ENCODE measurements around the gene ZCCHC17.

Gene ZCCHC17

DNA sequence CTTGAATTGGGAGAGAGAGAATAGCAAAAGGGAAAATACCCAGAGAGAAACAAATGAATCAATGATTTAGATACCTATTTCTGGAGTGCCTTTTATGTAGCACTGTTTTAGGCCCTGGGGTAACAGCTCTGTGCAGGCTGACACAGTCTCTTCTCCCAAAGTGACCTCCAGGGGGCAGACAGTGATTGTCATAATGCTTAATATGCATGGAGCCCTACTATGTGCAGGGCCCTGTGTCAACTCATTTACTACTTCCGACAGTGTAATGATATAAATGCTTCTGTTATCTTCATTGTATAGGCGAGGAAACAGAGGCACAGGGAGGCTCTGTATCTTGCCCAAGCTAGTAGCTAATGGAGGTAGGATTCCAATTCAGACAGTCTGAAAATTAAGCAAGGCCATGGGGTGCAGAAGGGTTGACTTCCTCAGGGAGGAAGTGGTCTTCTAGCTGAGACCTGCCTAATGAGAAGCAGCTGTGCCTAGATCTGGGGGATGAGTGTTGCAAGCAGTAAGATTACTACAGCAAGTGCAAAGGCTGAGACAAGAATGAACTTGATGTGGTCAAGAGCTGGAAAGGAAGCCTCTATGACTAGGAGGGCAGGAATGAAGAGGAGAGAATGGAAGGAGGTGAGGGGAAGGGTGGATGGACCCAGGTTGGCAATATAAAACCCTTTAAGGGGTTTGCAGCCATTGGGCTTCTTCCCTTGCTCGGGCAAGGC is 100.0 kb downstream of the ZCCHC17 start:
- DNase-seq, result no peak

DNA sequence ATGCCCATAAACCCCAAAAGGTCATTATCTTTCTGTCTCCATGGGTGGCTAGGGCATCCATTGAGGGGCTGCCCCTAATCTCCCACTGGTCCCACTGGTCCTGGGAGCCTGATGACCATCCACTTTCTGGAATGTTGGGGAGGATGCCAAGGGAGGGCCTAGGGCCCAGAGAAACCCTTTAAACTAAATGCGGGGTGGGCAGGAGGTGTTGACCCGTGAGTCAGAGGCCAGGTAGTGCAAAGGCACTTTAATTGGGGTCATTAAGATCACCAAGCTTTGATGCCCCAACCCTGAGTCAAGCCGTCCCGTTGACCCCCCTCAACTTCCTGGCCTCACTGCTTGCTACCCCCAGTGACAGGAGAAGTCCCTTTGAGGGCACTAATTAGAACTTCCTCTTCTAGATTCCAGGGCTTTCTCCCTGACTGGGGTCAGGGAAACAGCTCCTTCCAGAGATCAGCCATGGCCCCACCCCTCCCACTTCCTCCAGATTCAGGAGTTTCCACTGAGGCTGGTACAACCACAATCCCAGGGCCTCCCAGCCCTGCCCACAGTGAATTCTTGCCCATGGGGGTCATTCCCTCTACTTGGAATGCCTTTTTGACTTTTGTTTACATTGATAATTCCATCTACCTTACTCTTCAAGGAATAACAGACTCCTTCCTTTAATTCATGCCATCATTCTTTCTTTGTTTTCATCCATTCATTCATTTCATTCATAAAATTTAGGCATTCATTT is 100.7 kb downstream of the ZCCHC17 start:
- DNase-seq, result no peak

DNA sequence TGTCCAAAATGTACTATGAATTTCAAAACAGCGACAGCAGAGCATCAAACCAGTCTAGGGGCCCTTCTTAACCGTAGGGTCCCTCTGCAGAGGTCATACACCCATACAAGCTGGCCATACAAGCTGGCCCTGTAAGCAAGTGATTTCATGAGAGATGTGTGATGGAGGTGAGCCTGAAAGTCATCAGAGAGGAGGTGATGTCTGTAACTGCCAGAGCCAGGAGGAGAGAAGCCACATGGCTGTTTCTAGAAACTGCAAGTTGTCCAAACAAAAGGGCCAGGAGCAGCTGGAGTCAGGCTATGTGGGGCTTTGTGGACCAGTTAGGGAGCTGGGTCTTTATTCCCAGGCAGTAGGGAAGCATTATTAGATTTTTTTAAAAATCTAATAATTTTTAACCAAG is 101.4 kb downstream of the ZCCHC17 start:
- no peak for DNase-seq

DNA sequence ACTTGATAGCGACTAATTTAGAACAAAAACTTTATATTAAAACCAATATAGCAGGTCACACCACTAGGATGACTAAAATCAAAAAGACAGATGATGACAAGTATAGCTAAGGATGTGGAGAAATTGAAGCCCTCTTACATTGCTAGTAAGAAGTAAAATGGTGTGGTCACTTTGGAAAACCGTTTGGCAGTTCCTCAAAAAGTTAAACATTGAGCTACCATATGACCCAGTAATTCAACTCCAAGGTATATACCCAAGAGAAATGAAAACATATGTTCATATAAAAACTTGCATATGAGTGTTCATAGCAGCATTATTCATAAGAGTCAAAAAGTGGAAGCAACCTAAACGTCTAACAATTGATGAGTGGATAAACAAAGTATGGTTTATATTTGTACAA is 103.1 kb downstream of the ZCCHC17 start:
- no peak for DNase-seq

DNA sequence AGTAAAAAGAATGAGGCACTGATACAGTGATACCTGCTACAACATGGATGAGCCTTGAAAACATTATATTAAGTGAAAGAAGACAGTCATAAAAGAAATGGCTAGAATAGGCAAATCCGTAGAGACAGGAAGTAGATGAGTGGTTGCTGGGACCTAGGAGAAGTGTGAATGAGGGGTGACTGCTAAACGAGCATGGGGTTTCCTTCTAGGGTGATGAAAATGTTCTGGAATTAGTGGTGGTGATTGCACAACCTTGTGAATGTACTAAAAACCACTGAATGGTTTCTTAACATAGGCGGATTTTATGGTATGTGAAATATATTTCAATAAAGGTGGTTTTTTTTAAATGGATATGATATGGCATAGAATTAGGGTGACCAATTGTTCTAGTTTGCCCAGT is 103.6 kb downstream of the ZCCHC17 start:
- no peak for DNase-seq

DNA sequence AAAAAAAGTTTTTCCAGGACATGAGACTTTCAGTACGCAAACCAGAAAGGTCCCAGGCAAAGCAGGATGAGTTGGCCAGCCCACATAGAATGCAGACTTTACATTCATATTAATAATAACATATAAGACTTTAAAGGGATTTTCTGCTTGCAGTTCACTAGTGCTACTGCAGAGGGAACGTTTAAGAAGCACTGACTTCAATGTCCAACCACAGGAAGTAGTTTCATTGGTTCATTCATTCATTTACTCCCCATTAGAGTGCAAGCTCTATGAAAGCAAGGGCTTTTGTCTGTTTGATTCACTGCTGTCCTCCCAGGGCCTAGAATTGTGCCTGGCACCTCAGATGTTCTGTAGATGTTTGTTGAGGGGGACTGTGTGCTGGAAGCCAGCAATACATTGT is 104.4 kb downstream of the ZCCHC17 start:
- no peak for DNase-seq

DNA sequence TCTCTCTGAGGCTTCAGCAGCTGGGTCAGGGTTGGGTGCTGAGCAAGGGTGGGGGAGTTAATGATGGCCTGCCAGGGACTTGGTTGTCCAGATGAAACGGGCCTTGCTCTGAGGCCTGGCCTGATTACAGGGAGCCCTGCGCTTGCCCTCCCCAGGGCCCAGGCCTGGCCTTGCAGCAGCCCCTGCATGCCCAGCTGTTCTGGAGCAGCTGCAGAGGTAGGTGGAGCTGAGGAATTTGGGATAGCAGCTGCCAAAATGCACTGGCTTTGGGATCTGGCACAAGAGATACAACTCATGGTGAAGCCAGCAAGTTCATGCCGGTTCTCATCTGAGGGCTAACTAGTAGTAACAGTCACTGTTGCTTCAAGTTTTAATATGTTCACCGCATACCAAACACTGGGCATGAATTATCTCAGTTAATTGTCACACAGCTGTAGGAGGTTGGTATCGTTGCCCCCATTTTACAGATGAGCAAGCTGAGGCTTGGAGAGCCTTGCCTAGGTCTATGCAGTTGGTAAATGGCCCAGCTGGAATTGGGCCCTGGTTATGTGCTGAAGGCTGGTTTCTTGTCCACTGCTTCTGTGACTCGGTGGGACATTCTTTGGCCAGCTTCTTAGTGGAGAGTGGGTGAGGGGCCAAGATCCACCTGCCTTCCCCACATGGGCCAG is 108.9 kb downstream of the ZCCHC17 start:
- DNase-seq, result no peak

DNA sequence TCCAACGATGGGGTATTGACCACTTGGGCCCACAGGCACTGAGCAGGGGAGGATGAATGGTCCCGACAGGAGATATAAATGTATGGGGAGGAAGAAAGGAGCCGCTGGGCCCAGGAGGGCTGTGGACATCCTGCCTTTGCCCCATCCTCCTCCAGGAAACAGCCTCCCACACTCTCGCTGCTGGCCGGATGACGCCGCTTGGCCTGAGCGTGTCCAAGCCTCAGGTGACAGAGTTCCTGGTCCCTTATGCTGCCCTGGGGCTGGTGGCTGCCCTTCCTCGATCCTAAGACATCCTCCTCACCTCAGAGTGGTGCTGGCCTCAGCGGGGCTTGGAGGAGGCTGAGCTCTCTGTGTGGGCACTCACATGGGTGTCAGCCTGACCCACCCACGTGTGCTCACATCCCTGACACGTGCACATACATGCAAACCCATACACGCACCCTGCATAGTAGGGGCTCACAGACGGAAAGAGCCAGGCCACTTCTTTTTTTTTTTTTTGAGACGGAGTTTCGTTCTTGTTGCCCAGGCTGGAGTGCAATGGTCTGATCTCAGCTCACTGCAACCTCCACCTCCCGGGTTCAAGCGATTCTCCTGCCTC is 110.3 kb downstream of the ZCCHC17 start:
- no peak for DNase-seq

DNA sequence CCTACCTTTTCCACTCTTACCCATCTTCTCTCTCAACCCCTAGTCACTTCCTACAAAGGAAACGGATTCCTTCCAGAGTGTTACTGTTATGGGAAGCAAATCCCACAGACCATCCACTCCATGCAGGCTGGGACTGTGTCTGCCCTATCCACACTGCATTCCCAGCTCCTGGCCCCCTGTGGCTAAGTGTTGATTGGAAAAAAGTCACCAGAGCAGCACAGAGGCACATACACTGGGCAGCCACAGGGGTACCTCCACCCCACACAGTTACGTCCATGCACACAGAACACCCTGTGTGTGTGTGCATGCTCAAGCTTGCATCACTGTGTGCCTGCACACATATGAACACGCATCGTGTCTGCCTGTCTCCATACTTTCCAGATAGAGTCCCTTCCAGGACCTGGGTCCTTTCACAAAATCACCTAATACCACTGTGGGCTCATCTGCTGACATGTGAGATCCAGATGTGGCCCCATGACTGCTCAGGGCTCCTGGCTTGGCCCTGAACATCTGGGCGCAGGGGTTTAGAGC is 112.0 kb downstream of the ZCCHC17 start:
- no peak for DNase-seq

DNA sequence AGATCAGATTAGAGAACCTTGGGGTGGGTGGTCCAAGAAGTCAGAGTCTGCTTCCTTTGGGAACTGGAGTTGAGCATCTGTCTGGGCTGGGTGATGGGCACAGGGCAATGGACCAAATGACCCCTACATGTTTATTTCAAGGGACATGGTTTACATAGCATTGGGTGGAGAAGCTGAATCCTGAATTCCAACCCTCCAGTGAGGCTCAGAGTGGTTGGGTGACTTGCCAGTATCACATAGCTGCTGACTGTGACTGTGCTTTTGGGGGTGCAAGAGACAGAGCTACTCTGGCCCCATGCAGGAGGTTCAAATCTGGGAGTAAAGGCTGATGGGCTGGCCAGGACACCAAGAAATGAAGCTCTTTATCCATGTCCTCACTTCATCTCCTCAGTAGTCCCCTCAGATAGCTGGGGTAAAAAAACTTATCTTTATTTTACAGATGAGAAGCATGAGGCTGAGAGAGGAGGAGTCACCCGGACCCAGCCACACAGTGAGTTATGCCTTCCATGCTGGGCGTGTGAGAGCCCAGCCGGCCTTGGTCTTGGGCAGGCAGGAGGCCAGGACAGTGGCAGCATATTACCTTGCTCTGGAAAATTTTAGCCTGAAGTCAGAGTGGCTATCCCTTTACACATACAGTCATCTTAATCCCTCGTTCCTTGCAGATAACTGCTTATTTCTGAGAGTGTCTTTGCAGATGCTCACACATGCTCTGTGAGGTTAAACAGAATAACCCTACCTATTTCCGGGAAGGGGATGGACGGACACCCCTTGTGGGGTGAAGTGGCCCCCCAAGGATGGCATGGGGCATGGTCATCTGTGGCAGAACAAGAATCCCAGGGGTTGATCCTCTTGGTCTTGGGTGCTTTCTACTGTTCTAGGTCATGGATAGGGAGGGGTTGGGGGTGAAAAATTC is 113.4 kb downstream of the ZCCHC17 start:
- DNase-seq, result no peak

DNA sequence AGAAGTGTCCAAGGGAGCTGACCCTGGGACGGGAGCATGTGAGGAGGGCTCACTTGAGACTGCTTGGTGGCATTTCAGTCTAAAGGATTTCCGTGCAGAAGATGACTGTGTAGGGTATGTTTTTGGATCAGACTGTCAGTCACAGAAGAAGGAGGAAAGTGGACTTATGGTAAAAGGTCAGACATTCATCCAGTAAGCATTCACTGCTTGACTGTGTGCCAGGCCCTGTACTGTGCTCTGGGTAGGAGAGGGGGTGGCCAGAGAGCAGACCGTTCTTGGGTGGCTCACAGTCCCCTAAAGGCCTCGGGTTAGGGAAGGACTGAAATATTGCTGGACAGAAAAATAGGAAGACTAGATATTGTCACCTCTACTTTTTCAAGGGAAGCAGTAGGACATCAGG is 114.0 kb downstream of the ZCCHC17 start:
- no peak for DNase-seq

DNA sequence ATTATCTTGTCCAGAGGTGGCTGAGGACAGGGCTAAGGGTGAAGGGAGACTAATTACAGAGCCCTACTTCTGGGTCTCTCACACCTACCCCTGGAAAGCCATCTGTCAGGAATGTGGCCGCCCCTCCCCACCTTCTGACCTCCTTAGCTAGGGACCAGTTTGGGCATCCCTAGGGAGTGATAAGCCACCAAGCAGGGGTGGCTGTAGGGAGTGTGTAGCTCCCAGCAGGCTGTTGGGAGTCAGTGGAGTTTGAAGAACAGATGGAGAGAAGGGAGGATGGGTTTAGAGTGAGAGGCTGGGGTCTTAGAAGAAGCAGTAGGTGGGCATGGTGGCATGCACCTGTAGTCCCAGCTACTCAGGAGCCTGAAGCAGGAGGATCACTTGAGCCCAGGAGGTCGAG is 115.4 kb downstream of the ZCCHC17 start:
- DNase-seq, result no peak

DNA sequence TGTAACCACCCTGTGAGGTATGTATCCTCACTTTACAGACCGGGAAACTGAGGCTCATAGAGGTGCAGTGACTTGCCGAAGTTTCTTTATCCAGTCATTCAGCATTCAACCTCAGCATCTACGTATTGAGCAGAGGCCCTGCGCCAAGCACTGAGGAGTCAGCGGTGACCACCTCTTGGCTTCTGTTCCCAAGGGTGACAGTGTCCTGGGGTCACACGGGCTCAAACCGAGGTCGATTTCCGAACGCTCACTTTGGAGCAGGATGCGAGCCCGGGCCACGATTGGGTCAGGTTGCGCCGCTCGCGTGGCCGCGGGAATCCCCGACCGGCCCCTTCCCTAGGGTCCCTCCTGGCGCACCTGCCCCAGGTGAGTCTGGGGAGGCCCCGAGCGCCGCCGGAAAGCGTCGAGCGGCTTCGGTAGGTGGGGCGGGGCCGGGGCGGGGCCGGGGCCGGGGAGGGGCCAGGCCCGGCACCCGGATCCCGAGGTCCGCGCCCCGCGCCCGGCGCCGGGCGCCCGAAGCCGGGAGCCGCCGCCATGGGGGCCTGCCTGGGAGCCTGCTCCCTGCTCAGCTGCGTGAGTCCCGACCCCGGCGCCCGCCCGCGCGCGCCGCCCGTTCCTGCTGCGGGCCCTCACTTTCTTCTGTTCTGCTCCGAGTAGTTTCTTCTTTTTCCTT is 116.0 kb downstream of the ZCCHC17 start, which contains the start of gene SERINC2:
SERINC2 (plus strand) TSS at position 482 of the 673 bp plus-strand sequence; CDS start at position 535, 53 bp downstream.
- DNase-seq, result peak in 1 of 14 donors; percentile 23

DNA sequence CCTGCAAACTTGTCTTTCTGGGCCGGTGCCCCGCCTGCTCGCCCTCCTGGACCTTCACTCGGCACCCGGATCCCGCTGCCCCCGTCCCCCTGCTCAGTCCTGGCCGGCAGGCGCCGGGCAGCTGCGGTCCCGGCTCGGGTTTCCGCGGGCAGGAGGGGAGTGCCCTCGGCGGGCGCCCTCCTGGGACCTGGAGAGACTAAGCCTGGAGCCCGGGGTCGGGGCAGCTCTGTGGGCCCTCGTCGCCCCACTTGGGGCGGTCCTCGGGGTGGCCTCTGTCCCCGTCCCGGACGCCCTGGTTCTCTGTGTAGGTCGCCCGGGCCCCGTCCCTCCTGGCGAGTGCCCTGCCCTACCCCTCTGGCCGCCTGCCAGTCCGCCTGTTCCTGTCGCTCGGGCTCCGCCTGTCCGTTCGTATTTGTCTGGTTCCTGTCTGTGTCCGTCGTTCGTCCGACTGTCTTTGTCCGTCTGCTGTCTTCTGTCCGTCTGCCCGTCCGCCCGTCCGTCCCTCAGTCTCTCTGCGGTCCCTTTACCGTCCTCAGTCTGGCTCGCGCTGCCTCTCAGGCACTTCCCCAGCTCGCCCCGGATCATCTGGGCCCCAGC is 116.7 kb downstream of the ZCCHC17 start:
- peak in 4 of 14 donors; percentile 1 to 36 (median 26) for DNase-seq
